Measurements from ENCODE around the gene SLC51A.
A peak's percentile ranks its signal among the peaks of the same experiment; 100 is the strongest.
"Not testable (repeated sequence)": the region's sequence is repeated elsewhere in the genome, so short reads cannot be mapped to it uniquely, and the experiment has no call there.

SLC51A gene

DNA sequence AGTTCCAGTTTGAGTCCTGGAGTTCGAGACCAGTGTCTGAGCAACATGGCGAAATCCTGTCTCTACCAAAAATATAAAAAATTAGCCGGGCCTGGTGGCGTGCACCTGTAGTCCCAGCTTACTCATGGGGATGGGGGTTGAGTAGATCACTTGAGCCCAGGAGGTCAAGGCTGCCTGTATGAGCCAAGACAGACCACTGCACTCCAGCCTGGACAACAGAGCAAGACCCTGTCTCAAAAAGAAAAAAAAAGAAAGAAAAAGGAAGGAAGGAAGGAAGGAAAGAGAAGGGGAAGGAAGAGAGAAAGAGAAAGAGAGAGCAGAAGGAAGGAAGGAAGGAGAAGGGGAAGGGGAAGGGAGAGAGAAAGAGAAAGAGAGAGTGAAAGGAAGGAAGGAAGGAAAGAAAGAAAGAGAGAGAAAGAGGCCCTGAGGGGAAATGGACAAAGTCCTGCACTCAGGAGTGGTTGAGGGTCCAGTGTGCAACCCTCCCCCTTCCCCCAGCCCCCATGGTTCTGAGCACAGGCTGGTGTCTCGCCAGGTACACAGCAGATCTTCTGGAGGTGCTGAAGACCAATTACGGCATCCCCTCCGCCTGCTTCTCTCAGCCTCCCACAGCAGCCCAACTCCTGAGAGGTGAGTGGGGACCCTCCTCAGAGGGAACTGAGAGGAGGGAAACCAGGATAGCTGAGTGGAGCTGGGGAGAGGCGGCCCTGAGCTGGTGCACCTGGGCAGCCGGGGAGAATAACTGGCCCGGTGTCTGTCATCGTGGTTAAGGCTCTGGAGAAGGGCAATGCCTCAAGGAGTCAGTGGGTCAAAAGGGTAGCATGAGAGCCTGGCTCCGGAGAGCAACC, 1.2 kb downstream of the SLC51A start:
- DNase-seq: no peak

DNA sequence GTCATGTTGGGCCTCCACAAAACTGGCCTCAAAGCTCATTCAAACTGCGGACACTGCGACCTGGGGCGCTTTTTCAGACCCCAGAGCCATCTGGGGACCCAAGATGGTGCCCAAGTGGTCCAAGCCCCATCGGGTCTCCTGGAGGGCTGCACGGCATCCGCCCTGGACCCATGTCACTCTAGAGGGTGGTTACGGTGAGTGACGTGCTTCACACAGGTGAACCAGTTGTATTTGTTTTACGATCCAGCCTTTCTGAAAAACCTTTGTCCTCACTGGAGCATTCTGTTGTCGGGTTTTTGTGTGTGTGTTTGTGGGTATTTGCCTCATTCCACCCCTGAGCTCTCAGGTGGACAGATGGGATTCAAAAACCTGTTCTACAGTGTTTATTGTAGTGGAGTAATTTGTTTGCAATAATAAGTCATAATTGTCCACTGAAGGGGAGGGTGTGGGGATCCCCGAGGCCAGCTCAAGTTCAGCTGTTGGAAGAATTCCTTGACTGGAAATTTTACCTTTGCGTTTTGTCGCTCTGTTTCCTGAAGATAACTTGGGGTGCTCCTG, 1.9 kb downstream of the SLC51A start:
- no peak for DNase-seq

DNA sequence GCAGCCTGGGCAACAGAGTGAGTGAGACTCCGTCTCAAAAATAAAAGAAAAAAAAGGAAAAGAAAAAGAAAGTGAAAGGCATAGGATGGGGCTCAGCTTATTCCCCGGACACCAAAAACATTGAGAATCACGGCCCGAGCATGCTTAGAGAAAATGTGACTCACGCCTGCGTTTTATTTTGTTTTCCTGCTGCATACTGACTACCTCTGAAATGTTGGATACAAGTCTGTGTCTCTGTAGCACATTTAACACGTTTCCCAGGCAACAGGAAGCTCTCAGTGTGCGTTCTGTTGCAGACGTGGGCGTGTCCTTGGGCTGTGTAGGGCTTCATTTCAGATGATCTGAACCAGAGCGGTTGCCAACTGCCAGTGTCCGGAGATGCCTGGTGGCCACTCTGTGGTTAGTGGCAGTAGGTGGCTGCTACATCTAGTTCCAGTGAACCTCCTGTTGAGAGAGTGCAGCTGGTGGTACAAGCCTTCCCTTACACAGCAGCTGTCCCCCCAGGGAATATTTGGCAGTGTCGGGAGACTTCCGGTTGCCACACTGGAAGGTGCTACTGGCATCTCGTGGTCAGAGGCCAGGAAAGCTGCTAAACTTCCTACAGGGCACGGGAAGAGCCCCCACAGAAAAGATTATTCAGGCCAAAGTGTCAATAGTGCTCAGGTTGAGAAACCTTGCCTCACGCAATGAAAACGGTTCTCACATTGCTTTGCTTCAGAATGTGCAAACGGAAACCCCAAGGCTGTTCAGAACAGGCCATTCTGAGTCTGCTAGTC, 3.0 kb downstream of the SLC51A start:
- peak; percentile 95 for DNase-seq

DNA sequence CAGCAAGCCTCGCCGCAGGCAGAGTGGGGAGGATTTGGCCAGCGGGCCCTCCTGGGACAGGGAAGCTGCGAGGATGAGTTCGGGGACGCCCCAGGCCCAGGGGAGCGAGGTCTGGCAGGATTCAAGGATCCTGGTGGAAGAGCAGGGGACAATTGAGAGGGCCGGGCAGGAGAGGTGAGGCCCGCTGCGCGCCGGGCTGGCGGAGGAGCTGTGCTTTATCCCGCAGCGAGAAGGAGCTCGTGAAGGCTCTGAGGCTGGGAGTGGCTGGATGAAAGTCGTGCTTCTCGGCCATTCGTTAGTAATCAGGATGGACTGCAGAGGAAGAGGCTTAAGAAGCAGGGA, 3.6 kb downstream of the SLC51A start:
- DNase-seq: no peak

DNA sequence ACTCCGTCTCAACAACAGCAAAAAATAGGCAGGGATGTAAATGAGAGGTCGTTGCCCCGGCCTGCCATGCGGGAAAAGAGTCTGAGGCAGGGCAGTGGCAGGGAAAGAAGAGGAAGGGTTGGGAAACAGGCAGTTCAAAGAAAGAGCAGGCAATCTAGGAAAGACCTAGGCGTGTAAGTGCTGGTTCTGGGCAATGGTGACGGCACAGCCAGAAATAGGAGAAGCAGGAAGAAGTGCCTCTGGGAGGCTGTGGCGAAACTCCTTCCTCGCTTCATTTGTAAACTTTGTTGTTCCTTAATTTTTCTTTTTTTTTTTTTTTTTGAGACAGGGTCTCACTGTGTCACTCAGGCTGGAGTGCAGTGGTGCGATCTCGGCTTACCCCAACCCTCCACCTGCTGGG, 4.3 kb downstream of the SLC51A start:
- peak; percentile 94 for DNase-seq

DNA sequence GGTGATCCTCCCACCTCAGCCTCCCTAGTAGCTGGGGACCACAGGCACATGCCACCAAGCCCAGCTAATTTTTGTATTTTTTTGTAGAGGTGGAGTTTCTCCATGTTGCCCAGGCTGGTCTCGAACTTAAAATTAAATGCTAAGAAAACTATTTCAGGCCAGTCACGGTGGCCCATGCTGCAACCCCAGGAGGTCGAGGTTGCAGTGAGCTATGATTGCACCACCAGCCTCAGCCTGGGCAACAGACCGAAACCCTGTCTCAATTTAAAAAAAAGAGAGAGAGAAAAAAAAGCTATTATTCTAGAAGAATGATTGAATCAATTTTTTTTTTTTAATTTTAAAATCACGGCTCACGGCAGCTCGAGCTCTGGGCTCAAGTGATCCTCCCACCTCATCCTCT, 4.7 kb downstream of the SLC51A start:
- DNase-seq: peak; percentile 67

DNA sequence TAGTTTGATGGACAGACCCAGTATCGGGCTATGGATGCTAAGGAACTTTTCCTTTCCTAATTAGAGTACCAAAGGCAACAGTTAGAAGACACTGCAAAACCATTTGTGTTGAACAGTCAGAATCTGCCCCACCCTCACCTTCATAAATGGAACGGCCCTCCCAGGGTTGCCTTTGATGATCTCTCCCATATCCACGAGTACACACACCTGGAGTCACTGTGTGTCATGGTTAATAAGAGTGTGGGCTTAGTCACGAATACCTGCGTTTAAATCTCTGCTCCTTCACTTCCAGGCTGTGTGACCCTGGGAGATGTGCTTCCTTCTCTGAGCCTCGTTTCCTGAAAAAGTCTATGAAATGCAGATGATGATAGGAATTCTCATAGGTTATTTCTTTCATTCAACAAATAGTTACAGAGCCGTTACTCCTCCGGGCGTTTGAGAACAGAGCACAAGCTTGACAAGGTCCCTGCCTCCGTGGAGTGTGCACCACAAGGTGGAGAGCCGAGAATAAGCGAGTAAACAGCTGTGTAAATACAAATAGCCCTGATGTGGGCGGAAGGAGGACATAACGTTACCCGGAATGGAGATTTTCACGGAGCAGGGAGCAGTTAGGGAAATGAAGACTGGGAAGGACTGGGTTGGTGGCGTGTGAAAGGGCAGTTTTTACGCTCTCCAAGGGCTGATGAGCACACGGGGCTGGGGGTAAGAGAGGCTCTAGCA, 6.7 kb downstream of the SLC51A start:
- DNase-seq: no peak

DNA sequence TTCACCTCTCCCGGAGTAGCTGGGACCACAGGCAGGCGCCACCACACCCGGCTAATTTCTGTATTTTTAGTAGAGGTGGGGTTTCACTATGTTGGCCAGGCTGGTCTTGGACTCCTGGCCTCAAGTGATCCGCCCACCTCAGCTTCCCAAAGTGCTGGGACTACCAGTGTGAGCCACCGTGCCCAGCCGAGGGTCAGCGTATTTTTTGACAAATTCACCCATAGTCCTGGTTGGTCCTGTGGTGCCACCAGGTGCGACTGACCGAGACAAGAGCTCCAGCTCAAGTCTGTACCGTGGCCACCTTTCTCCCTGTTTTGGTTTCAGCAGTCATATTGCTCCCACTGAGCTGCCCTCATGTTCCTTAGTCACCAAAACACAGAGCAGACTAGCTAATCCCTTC, 8.8 kb downstream of the SLC51A start:
- DNase-seq: no peak

DNA sequence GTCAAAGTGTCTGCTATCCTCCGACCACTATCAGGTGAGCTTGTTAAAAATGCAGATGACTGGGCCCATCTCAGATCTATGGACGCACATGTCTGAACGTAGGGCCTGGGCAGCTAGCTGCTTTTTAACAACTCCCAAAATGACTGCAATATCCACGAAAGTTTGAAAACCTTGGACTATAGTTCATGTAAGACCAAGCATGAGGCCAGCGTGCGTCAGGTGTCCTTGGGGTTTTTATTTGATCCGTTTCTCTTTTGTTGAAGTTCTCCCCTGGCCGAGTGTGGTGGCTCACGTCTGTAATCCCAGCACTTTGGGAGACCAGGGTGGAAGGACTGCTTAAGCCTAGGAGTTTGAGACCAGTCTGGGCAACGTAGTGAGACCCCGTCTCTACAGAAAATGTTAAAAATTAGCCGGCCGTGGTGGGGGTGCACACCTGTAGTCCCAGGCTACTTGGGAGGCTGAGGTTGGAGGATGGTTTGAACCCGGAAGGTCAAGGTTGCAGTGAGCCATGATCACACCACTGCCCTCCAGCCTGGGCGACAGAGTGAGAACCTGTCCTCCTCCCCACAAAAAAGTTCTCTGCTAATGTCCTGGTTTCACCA, 9.5 kb downstream of the SLC51A start:
- no peak for DNase-seq

DNA sequence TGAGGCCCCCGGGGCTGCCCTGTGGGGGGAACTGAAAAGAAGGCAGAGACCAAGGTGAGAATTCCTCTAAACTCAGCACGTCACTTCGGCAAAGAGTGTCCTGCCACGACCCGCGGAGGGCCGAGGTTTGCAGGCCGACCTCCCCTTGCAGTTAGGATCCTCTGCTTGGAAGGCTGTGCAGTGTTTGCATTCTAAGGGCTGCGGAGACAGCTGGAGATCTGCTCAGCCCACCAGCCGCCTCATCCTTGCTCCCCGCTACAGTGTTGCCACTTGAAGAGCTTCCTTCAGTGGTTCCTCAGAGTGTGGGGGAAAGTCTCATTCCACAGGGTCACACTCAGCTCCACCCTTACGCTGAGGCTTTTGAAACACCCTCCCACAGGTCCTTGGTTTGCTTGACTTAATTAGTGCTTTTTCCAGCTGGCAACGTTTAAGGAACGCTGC, 10.8 kb downstream of the SLC51A start:
- no peak for DNase-seq

DNA sequence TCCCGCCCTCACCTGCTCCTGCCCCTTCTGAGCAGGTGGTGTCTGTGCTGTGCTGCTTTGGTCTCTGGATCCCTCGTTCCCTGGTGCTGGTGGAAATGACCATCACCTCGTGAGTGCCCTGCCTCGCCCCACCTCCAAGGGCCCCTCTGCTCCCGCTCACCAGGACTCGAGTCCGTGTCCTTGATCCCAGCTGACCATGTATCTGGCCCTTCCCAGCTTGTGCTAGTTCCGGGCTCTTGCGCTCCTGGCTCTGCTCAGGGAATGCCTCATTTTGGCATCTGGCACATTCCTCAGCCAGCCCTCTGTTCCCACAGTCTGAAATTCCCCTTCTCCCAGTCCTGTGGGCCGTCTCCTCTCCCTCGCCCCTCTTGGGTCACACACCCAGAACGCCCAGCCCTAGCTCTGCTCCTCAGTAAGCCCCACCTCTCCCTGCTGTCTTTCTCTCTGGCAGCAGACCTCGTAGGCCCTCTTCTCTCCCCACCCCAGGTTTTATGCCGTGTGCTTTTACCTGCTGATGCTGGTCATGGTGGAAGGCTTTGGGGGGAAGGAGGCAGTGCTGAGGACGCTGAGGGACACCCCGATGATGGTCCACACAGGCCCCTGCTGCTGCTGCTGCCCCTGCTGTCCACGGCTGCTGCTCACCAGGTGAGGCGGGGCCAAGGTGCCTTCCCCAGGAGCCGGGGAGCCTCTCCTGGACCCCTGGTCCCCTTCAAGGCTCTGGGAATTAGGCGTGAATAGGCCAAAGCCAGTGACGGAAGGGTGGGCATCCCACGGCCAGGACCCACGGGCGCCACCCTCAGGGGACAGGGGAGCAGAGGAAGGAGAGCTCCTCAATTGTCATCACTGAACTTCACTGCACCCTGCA, 11.5 kb downstream of the SLC51A start:
- no peak for DNase-seq

DNA sequence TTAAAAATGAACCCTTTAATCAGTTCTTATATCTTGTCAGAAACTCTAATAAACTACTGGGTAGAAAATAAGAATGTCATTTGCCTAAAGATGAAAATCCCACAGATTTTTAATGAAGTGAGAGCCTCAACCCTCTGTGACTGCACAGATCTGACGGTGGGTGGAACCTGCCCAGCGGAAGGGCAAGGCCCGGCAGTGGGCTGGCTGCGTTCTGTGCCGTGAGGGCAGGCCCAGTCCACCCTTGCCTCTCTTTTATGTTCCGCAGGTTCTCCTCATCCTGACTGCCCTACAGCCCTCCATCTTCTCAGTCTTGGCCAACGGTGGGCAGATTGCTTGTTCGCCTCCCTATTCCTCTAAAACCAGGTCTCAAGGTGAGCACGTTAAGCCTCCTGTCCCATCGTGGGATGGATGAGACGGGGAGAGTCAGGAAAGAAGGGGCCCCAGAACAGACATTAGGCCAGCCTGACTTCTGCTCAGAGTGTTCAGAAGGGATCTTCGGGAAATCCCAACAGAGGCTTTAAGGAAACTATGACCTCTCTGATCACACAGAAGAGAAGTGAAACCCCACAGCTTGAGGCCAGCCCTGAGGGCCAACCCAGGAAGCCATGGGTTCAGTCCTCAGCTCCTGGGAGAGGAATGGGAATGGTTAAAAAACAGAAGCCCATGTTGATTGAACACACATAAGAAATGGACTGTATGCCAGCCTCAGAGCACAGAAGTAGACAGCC, 16.0 kb downstream of the SLC51A start:
- DNase-seq: peak; percentile 87

DNA sequence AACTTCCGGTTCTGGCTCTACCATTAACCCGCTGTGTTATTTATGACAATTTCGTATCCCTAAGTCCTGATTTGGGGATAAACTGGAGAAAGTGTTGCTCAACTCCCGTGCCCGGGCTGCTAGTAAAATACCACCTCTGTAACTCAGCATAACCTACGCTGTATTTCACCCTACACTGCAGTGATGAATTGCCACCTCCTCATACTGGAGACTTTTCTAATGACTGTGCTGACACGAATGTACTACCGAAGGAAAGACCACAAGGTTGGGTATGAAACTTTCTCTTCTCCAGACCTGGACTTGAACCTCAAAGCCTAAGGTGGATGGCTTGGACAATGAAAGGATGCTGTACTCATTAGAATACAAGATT, 16.5 kb downstream of the SLC51A start:
- peak; percentile 11 for DNase-seq

DNA sequence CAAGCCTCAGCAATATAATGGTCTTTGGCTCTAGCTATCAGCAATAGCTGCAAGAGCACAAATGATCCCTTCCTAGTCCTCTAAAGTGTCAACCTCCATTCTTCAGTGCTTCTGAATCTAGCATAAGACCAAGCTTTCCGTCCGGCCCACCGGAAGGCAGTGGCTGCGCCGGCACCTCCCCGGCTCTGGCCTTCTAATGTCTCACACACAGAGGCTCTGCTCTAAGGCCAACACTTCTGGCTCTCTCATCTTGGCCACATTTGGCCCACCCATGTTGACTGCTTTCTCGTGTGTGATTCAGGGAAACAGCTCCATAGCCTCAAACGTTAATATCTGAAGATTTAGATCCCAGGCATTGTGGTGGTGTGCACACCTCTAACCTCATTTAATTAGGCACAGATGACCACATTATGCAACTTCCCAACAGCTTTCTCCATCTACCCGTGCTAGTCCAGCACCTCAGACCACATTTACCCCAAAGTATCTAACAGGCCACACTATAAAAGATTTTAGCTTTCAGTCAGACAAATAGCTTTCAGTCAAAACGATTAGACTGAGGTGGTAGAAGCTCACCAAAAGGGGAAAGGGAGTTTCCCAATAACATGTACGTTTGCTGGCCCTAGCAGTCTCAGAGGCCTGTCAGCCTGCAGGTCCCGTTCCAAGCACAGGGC, 19.3 kb downstream of the SLC51A start:
- DNase-seq: no peak

DNA sequence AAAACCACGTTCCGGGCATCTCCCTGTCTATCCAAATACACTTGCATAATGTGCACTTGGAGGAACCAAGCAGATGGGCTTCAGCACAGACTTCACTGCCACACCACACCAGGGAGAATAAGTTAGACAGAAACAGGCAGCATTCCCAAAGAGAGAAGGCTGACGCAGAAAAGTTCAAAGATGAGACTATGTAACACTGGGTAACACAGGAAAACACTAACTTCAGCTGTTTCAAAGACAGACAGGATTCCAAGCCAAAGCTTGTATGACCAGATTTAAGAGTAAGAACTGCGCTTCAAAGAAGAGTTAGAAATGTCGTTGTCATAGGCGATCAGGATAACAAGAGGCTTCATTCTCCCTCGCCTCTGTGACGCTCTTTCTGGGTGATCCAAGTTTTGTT, 19.9 kb downstream of the SLC51A start:
- no peak for DNase-seq

DNA sequence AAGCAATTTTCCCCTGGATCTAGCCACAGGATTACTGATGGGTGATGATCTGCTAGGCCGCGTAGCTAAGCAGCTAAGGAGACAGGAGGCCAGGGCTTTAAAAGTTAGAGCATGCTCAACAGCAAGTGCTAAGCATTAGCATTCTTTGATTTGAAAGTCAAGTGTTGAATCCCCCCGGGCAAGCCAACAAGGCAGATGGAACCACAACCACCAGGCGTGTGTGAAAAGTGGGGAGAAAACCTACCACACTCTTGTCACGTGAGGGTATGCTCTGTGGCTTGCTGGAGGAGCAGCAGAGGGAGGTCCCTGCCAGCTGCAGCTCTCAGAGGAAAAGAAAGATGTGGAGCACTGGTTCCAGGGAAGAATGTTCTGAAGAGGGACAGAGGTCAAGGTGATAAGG, 20.9 kb downstream of the SLC51A start:
- DNase-seq: no peak

DNA sequence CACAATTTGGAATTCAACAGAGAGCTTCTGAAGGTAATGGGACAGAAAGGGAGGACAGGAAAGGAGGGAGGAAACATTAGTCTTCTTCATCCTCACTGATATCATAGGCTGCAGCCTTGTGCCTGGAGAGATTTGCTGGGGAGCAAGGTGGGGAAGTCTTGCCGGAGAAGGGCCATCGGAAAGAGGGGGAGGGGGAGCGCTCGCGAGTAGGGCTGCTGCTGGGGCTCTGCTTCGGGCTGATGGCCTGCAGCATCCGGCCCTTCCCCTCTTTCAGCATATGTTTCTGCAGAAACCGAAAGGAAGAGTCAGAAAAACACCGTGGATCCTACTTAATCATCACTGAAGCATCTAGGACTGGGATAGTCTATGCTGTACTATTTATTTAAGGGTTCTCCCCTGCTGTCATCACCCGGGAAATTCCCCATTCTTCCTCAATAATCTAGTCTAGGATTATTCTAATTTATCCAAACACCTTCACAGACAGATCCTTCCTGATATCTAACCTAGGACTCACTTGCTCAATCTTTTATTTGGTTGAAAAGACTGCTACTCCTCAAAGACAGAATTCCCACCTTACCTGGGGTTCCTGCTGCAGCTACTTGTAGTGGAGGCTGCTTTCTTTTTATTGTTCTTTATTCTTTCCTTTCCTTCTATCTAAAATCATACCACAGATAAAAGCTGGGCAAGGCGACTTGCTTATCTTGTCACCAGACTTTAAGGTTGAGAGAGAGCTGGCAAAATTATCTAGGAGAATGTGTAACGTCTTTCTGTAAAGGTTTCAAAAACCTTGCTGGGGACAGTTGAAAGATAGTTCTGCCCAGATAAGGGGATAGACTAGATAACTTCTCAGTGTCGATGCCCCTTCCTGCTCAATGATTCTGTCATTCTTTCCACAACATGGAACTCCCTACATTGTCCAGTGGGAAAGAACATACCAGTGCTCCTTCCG, 22.6 kb downstream of the SLC51A start:
- DNase-seq: peak; percentile 60

DNA sequence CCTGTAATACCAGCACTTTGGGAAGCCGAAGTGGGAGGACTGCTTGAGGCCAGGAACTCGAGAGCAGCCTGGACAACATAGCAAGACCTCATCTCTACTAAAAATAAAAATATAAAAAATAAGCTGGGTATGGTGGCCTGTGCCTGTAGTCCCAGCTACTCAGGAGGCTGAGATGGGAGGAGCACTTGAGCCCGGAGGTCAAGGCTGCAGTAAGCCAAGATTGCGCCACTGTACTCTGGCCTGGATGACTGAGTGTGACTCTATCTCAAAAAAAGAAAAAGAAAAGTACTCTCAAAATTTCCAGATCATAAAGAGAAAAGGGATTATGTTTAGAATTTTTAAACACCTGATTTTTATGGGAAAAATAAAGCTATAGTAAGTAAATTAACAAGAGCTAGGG, 24.1 kb downstream of the SLC51A start:
- peak; percentile 16 for DNase-seq

DNA sequence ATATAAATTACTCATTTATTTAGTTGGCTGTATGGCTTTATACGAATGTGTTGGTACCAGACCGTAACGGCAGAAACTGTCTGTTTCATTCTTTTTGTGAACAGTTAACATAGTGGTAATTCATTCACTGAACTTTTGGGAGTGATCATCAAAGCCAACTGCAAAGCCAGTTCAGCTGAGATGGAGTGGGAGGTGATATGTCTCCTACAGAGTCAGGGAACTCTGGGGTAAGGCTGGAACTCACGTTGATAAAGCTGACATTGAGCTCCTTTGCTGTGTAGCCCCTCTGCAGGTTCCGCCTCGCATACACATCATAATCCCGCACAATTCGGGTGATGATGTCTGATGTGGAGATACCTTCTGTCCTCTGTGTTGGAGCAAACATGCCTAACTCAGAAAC, 25.4 kb downstream of the SLC51A start:
- no peak for DNase-seq

DNA sequence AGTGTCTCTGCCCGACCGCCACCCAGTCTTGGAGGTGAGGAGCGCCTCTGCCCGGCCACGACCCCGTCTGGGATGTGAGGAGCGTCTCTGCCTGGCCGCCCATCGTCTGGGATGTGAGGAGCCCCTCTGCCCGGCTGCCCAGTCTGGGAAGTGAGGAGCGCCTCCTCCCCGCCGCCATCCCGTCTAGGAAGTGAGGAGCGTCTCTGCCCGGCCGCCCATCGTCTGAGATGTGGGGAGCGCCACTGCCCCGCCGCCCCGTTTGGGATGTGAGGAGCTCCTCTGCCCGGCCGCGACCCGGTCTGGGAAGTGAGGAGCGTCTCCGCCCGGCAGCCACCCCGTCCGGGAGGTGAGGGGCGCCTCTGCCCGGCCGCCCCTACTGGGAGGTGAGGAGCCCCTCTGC, 27.8 kb downstream of the SLC51A start:
- DNase-seq: not testable (repeated sequence)

All from suppressor macrophage treated with lipopolysaccharide for 4 hours (primary cell).